Thyroid gland (tissue), 4 donors: ENCODE results near the gene BLACAT1.

Experiments
- CTCF ChIP-seq, 6 experiments: fragments of 200-600 bp in 3 of 6; fragments of 450-650 bp in 3 of 6; sonication (generic) in 3 of 6; IDR thresholded peaks; one replicate each; pipeline ENCODE4 v1.5.1; 2016 to 2019; ENCODE audit warnings: antibody characterized with exemption in 6 of 6, mild to moderate bottlenecking in 2 of 6, inconsistent platforms in 1 of 6, moderate library complexity in 1 of 6
- POLR2A ChIP-seq, 2 donors: fragments of 450-650 bp; IDR thresholded peaks; one replicate each; pipeline ENCODE4 v1.6.1; 2017; ENCODE audit warnings: antibody characterized with exemption in 2 of 2, mild to moderate bottlenecking in 2 of 2, moderate library complexity in 1 of 2

- TF ChIP-seq CTCF (IDR thresholded peaks at IDR 0.05) (no peak), POLR2A (IDR thresholded peaks at IDR 0.05) (no peak)
These were observed 4.6 kb downstream of the BLACAT1 start for GRCh38 chr1:205451202-205451601.
